ENCODE measurements around the gene PRAC1. TPM values are rescaled to one million over a fixed set of nuclear protein-coding genes. Genes with fewer than 3 reads are reported as not detected.

Gene PRAC1
- total and polyA plus RNA-seq, 2 donors (not counting 1 experiment from before 2014, with no cell fraction given) = not detected

DNA sequence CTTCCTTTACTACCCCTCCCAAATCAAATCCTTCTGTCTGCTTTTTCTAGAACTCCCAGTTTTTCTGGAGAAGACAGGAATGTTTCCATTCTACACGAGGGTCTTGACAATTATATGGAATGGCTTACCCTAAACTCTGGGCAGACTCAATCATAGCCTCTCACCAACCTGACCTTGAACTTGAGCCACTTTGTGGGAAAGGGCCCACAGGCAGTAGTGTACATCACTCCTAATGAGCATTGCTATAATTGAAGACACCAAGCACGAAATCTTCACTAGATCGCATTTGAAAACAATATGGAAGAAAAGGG is 7.9 kb upstream of the PRAC1 start:
- Histone ChIP-seq H3K9me3 (ENCODE audit: control insufficient read depth, insufficient read depth, low read depth, low read length) (no peaks in the 10 kb centered on the region), H3K27me3 (ENCODE audit: control insufficient read depth, insufficient read depth, low read length) (peaks cover 90% of the 10 kb centered on the region), H4K20me1 (ENCODE audit: control insufficient read depth, extremely low read depth, insufficient read depth, low read length) (no peaks in the 10 kb centered on the region), H3K4me1 (ENCODE audit: control insufficient read depth, extremely low read depth, insufficient read depth, low read length) (no peaks in the 10 kb centered on the region), H3K9ac (ENCODE audit: insufficient read depth, low read length) (no peak overlapping the region), H2AFZ (ENCODE audit: low read length) (no peak overlapping the region), H3K36me3 (ENCODE audit: control insufficient read depth, insufficient read depth, low read length) (no peaks in the 10 kb centered on the region), H3K79me2 (ENCODE audit: control insufficient read depth, insufficient read depth, low read length) (no peaks in the 10 kb centered on the region), H3K4me2 (ENCODE audit: extremely low read depth, insufficient read depth, low read length) (no peak overlapping the region), H3K27ac (ENCODE audit: insufficient read depth, low read length) (no peak overlapping the region), H3K4me3 (replicated peaks in 1 of 4; ENCODE audit: control extremely low read depth in 1 of 4, insufficient read depth in 1 of 4, low read depth in 3 of 4, low read length in 4 of 4) (no peak overlapping the region)
- no peak for DNase-seq (ENCODE audit: low read depth in 2 of 2)
- TF ChIP-seq EZH2 (IDR thresholded peaks at IDR 0.05; ENCODE audit: low read length, missing control alignments) = no peak
- no peak for TF ChIP-seq CTCF (conservative IDR thresholded peaks at IDR 0.05 in 1 of 2, IDR thresholded peaks at IDR 0.05 in 1 of 2; ENCODE audit: low read depth in 1 of 2, low read length in 2 of 2)

DNA sequence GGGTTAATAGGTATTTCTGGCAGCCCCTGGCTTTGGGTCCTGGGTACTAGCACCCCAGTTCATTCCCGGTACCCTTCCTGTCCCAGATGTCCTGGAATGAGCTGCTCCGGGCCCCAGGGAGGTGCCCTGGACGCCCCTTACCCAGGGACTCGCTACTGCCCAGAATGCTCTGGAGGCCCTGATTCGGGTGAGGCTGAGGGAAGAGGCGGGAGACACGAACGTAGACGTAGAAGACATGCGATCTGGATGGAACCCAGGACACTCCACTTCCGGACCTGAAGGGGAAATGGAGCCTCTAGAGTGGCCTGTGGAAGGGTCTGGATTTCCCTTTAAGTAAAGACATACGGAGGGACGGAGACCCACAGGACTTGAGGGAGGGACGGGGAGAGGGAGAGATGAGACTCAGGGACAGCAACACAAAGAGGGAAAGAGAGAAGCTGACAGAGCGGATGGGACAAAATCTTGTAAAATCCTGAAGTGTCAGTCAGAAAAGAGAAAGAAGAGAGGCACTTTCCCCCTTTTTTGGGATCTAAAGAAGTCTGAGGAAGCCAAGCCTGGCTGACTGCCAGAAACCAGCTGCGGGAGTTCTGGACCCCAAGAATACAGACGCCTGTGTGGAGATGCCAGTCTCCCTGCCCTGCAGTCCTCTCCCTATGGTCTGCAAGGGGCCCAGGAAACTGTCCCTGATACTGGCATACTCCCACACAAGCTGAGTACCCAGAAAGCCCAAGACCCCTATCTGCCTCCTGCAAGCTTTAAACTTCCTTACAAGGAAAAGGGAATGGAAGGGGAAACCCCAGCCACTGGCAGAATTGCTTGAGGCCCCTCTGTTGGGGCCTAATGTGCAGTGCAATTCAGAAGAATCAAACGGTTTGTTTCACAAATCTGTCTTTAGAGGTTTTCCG is 7.3 kb upstream of the PRAC1 start:
- H3K9ac ChIP-seq (ENCODE audit: insufficient read depth, low read length) = no peak overlapping the region
- H2AFZ ChIP-seq (ENCODE audit: low read length) = no peak overlapping the region
- H3K27me3 ChIP-seq (ENCODE audit: control insufficient read depth, insufficient read depth, low read length) = peaks cover 90% of the 10 kb centered on the region
- no peaks in the 10 kb centered on the region for H3K9me3 ChIP-seq (ENCODE audit: control insufficient read depth, insufficient read depth, low read depth, low read length)
- no peaks in the 10 kb centered on the region for H3K79me2 ChIP-seq (ENCODE audit: control insufficient read depth, insufficient read depth, low read length)
- H3K4me2 ChIP-seq (ENCODE audit: extremely low read depth, insufficient read depth, low read length) = no peak overlapping the region
- no peak overlapping the region for H3K4me3 ChIP-seq (replicated peaks in 1 of 4; ENCODE audit: control extremely low read depth in 1 of 4, insufficient read depth in 1 of 4, low read depth in 3 of 4, low read length in 4 of 4)
- no peaks in the 10 kb centered on the region for H3K36me3 ChIP-seq (ENCODE audit: control insufficient read depth, insufficient read depth, low read length)
- no peak overlapping the region for H3K27ac ChIP-seq (ENCODE audit: insufficient read depth, low read length)
- no peak for DNase-seq (ENCODE audit: low read depth in 2 of 2)
- H4K20me1 ChIP-seq (ENCODE audit: control insufficient read depth, extremely low read depth, insufficient read depth, low read length) = no peaks in the 10 kb centered on the region
- H3K4me1 ChIP-seq (ENCODE audit: control insufficient read depth, extremely low read depth, insufficient read depth, low read length) = peaks cover 4% of the 10 kb centered on the region
- no peak for TF ChIP-seq CTCF (conservative IDR thresholded peaks at IDR 0.05 in 1 of 2, IDR thresholded peaks at IDR 0.05 in 1 of 2; ENCODE audit: low read depth in 1 of 2, low read length in 2 of 2)
- TF ChIP-seq EZH2 (IDR thresholded peaks at IDR 0.05; ENCODE audit: low read length, missing control alignments) = peak; percentile 74

DNA sequence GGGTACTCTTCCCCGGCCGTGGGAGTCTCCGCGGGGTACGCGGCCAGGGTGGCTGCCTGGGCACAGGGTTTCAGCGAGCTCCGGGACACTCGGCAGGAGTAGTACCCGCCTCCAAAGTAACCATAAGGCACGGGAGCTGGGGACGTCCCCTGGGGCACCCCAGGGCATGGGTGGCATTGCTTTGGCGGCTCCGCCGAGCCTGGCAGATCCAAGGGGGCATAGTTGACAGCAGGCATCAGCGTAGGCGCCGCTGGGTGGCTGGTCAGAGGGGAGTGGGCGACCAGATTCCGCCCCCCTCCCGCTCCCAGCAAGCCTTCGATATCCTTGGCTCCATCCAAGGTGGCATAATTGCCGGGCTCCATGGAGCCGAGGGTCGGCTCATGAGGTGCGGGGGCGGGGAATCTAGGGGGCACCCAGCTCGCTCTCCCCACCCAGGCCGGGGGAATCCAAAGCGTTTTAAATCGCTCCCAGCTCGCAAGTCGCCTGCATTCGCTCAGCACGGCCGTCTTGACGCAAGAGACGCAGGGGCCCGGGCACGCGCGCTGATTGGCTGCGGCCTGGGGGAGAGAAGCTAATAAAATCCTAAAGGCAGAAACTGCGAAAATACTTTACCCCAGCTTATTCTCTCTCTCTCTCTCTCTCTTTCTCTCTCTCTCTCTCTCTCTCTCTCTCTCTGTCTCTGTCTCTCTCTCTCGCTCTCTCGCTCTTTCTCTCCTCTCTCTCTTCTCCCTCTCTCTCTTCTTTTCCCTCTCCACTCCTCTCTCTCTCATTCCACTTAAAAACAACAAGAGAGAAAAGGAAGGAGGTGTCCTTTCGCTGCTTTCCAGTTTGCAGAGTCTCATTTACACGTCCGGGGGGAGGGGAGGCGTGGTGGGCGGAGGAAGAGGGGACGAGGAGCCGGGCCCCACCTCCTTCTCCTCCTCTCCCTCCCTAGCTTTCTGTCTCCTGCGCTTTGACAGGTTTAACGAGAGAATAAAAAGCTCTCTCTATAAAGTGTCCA is 6.2 kb upstream of the PRAC1 start, which contains the start of gene HOXB13:
TSS of gene HOXB13 (minus strand) at position 519 of the 1,000 bp plus-strand sequence. CDS start at position 362, 157 bp downstream.
- Histone ChIP-seq H3K4me1 (ENCODE audit: control insufficient read depth, extremely low read depth, insufficient read depth, low read length) (peaks cover 4% of the 10 kb centered on the region), H3K9me3 (ENCODE audit: control insufficient read depth, insufficient read depth, low read depth, low read length) (no peaks in the 10 kb centered on the region), H3K27me3 (ENCODE audit: control insufficient read depth, insufficient read depth, low read length) (peaks cover 89% of the 10 kb centered on the region), H3K79me2 (ENCODE audit: control insufficient read depth, insufficient read depth, low read length) (no peaks in the 10 kb centered on the region), H2AFZ (ENCODE audit: low read length) (no peak within 1 kb of the TSS), H4K20me1 (ENCODE audit: control insufficient read depth, extremely low read depth, insufficient read depth, low read length) (no peaks in the 10 kb centered on the region), H3K4me3 (replicated peaks in 1 of 4; ENCODE audit: control extremely low read depth in 1 of 4, insufficient read depth in 1 of 4, low read depth in 3 of 4, low read length in 4 of 4) (peak within 1 kb of the TSS in 1 of 4 experiments; percentile 32), H3K36me3 (ENCODE audit: control insufficient read depth, insufficient read depth, low read length) (no peaks in the 10 kb centered on the region), H3K9ac (ENCODE audit: insufficient read depth, low read length) (no peak within 1 kb of the TSS), H3K4me2 (ENCODE audit: extremely low read depth, insufficient read depth, low read length) (peak within 1 kb of the TSS; percentile 25), H3K27ac (ENCODE audit: insufficient read depth, low read length) (no peak within 1 kb of the TSS)
- peak in 1 of 2 donors; percentile 24 for DNase-seq (ENCODE audit: low read depth in 2 of 2)
- TF ChIP-seq EZH2 (IDR thresholded peaks at IDR 0.05; ENCODE audit: low read length, missing control alignments) (no peak), CTCF (conservative IDR thresholded peaks at IDR 0.05 in 1 of 2, IDR thresholded peaks at IDR 0.05 in 1 of 2; ENCODE audit: low read depth in 1 of 2, low read length in 2 of 2) (no peak)

Measured in fibroblast of lung (primary cell).